Head of caudate nucleus (tissue), 42 donors: ENCODE data around the gene MLLT10.
"Not testable (repeated sequence)": the region's sequence is repeated elsewhere in the genome, so short reads cannot be mapped to it uniquely, and the experiment has no call there.

Experiments used
- DNase-seq, 42 donors: peaks; one replicate each; pipeline versions ENCODE4 v3.0.0 to v3.0.0-alpha.2; 2020 to 2021; ENCODE audit warnings: mixed read lengths in 7 of 42
- intact Hi-C: fragments of 100-400 bp; cut with DNase I; formaldehyde crosslinking; loops from one replicate; pipeline ENCODE4 v1.15.0; 2022

The MLLT10 gene

DNA sequence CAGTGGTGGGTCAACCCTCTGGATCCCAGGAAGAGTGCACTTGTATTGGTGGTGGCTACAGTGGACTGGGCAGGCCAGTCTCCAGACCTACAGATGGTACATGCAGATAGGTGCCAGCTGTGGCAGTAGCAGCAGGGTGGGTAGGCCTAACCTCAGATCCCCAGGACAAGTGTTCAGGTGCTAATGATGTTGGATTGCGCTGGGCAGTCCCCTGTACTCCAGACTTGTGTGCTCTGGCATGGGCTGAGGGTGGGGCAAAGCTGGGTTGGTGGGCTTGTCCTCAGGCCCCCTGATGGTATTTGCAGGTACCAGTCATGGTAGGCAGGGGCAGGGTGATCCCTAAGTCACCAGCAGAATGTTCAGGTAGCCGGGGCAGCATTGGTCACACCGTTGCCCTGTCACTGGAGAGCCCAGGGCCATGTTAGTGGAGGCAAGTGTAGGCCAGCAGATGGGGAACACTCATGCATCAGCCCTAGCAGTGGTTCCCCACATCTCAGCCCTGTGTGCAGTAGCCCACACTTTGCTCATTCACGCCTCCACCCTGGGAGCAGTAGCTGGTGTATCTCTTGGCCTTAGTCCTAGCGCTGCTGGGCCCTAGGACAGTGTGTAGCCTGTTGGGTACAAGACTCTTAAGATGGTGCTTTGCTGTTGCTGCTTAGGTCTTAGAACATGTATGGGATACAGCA is 171.3 kb downstream of the MLLT10 start:
- intact Hi-C loops = no loop called here
- no peak for DNase-seq

- DNase-seq = no peak
- intact Hi-C loops = no loop called here
These were observed 171.8 kb downstream of the MLLT10 start for GRCh38 chr10:21705828-21706176.

DNA sequence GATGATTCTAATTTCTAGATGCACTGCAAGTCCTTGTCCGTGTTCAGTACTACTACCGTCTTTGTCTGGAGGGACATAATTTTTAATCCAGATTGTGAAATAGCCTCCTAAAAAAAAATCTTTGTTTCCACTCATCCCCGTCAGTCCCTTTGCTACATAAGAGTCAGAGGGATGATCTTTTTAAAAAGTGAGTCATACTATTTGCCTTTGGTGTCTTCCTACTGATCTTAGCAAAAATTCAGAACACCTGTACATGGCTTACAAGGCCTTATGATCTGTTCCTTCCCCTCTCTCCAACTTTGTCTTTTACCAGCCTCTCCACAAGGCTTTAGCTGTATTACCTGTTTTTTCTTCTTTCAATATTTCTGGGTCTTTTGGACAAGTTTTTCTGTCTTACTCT is 173.5 kb downstream of the MLLT10 start:
- intact Hi-C loops = no loop called here
- no peak for DNase-seq

GRCh38 chr10:21712975-21713374 is 178.9 kb downstream of the MLLT10 start:
- no peak for DNase-seq
- intact Hi-C loops = no loop called here

GRCh38 chr10:21715531-21716195 is 181.6 kb downstream of the MLLT10 start:
- no peak for DNase-seq
- intact Hi-C loops = no loop called here

DNA sequence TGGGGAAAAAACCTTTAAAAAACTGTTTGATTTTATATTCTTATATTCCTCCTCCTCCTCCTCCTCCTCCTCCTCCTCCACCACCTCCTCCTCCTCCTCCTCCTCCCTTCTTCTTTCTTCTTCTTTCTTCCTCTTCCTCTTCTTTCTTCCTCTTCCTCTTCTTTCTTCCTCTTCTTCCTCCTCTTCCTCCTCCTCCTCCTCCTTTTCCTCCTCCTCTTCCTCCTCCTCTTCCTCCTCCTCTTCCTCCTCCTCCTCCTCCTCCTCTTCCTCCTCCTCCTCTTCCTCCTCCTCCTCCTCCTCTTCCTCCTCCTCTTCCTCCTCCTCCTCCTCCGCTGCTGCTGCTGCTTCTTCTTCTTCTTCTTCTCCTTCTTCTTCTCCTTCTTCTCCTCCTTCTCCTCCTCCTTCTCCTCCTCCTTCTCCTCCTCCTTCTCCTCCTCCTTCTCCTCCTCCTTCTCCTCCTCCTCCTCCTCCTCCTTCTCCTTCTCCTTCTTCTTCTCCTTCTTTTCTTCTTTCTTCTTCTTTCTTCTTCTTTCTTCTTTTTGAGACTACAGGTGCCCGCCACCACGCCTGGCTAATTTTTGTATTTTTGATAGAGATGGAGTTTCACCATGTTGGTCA is 183.5 kb downstream of the MLLT10 start:
- DNase-seq, intact Hi-C loops: not testable (repeated sequence)

DNA sequence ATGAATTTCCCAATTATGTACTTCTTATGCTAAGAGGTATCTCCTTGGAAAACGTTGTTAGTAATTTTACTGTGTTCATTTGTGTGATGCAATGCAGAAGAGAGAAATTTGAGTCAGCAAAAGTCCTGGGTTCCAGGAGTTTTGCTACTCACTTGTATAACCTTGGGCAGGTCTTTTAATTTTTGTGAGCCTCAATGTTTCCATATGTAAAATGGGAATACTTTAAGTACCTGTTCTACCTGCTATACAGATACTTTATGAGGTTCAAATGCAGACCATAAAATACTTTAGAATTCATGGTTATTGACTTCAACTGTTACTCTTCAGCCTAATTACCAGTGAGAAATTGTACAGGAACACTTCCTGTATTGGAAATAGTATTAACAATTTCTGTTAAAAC is 185.5 kb downstream of the MLLT10 start:
- intact Hi-C loops = no loop called here
- DNase-seq = no peak

GRCh38 chr10:21720090-21720489 is 186.1 kb downstream of the MLLT10 start:
- DNase-seq = peak in 8 of 42 donors; percentile 19 to 62 (median 32)
- intact Hi-C loops = loop anchor here (10.0 kb wide), 1 partner anchor 185 kb away; the partner anchor contains the start of gene MLLT10

DNA sequence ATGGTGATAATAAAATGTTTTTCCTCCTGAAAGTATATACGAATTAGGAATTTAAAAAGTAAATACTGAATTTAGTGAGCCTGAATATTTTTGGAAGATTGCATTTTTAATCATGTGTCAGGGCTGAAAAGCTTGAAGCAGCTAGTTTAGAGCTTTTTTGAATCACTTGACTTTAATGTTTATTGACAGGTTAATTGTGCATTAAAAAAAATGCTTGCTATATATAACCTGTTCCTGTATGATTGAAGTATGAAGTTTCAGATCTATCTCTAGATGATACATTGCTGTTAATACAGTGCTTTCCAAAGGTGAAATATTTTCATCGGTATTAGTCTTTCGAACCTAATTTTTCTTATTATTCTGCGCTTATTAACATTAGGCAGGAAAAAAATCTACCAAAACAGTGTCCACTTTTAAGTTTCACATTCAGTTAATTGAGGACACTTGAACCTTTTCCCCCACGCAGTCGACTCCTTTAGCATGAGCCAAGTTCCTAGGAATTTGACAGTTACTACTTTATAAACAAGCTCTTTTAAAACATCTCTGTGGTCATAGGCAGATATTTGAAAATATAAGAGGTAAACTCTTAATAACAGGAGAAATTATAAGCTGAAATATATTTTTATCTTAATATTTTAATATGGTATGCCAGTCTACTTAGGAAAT is 187.1 kb downstream of the MLLT10 start:
- intact Hi-C loops = loop anchor here (10.0 kb wide), 1 partner anchor 186 kb away; the partner anchor contains the start of gene MLLT10

GRCh38 chr10:21722209-21722608 is 188.2 kb downstream of the MLLT10 start:
- DNase-seq = no peak
- intact Hi-C loops = loop anchor here (10.0 kb wide), 1 partner anchor 187 kb away; the partner anchor contains the start of gene MLLT10

More for the DNA sequence above, 187.1 kb downstream of the MLLT10 start:
- no peak for DNase-seq

DNA sequence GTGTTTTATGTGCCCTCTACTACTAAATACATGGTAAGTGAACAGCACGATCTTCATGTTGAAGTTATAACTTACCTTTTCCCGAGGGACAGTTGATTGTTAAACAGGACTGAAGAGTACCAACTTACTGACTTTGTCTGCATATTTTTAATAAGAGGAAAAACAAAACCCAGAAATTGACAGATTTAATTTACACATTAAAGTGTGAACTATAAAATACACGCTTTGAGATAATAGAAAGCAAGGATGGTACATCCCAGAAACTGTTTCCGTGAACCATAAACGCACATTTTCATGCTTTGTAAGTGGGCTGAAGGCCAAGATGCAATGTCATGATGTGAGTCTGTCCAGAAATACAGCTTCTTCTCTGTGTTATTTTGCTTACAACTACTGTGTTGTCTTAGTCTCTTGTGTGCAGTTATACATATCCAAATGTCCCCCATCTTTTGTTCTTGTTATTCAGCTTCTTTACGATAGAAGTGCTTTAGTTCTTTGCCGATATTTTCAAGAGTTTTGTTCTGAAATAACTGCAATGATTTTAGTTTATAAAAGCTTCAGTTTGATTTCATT is 190.1 kb downstream of the MLLT10 start:
- DNase-seq = no peak
- intact Hi-C loops = loop anchor here (10.0 kb wide), 1 partner anchor 189 kb away; the partner anchor contains the start of gene MLLT10

GRCh38 chr10:21724687-21725367 is 190.8 kb downstream of the MLLT10 start:
- DNase-seq = peak; percentile 19 to 94 (median 80)
- intact Hi-C loops = loop anchor here (10.0 kb wide), 1 partner anchor 190 kb away; the partner anchor contains the start of gene MLLT10

DNA sequence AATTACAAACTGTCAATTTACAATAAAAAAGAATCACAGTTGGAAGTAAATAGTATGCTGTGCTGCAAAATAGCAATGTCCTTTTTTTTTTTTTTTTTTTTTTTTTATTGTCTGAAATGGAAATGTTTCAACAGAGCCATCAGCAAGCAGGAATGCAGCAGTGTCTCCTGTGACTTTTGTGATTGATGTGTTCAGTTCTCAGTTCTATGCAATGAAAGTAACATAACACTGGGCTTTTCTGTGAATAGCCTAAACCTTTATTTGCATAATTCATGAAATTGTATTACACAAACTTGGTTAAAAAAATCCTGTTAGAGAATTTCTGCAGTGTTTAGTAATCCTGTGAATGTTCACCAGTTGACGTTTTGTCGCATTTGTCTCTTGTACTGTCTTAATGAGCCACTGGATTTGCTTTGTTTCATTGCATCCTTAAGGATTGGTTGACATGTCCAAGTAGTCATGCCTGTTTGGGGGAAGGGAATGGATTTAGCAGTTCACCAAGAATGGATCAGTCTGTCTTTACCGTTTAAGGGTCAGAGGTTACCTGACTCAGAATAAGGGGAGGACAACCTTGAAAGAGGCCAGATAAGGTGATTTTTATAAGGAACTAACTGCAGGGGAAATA is 192.7 kb downstream of the MLLT10 start:
- DNase-seq = no peak
- intact Hi-C loops = loop anchor here (10.0 kb wide), 1 partner anchor 192 kb away; the partner anchor contains the start of gene MLLT10

GRCh38 chr10:21727452-21728168 is 193.6 kb downstream of the MLLT10 start:
- intact Hi-C loops = loop anchor here (10.0 kb wide), 1 partner anchor 193 kb away; the partner anchor contains the start of gene MLLT10
- DNase-seq = no peak

DNA sequence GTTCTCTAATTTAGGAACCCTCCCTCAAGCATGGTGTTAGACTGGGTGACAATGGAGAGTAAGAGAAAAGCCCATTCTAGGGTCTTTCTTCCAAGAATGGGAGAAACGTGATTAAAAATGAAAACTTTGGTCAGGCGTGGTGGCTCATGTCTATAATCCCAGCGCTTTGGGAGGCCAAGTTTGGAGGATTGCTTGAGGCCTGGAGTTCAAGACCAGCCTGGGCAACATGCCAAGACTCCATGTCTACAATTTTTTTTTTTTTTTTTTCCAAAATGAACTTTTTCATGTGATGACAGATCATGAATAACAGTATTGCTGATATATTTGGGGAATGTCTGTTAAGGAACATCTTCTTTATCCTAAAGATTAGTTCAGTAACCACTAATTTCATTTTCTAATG is 194.6 kb downstream of the MLLT10 start:
- no peak for DNase-seq
- intact Hi-C loops = loop anchor here (10.0 kb wide), 1 partner anchor 194 kb away; the partner anchor contains the start of gene MLLT10

DNA sequence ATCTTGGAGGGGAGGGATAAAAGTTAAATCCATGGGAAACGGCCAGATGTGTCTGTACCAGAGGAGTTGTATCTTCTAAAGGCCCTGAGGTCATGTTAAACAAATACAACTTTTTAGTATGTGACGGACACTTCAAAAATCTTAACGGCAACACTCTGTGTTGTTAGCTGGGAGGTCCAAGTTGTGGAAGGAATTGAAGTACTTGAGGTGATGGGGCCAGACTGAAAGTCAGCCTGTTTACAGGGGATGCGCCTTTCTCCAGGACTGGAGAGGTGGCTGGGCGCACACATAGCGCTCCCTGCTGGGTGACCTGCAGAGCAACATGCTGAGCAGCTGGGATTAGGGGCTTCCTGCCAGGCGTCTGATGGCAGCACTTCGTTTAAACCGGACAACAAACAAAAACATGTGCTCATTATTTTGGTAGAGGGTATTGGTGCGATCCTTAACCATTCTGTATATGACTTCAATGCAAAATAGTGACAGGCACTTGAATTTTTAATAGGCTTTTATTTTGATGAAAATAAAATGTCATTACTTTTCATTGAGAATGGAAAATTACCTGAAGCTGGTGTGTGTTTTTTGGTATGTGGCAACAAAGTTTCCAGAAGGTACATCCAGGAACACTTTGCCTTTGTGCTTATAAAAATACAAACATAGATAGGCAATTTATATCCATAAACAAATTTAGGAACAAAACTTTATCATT is 198.2 kb downstream of the MLLT10 start:
- peak; percentile 29 to 84 (median 65) for DNase-seq
- intact Hi-C loops = loop anchor here (5.0 kb wide), 1 partner anchor 235 kb away; no protein-coding TSS in a partner anchor

DNA sequence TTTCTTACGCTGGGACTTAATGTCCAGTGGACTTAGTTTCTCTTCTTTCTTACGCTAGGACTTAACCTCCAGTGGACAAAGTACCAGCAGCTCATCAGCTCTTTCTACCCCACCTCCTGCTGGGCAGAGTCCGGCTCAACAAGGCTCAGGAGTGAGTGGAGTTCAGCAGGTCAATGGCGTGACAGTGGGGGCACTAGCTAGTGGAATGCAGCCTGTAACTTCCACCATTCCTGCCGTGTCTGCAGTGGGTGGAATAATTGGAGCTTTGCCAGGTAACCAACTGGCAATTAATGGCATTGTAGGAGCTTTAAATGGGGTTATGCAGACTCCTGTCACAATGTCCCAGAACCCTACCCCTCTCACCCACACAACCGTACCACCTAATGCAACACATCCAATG is 199.7 kb downstream of the MLLT10 start:
- no peak for DNase-seq
- intact Hi-C loops = loop anchor here (5.0 kb wide), 1 partner anchor 236 kb away; no protein-coding TSS in a partner anchor
